Left ventricle myocardium inferior (tissue), 1 donor: Measurements from ENCODE around the gene CCDC127. TPM values are rescaled to one million over a fixed set of nuclear protein-coding genes. Genes with fewer than 3 reads are reported as not detected.

Experiments
- DNase-seq: peaks from one replicate; pipeline ENCODE4 v3.0.0-alpha.2; 2020
- H3K27ac ChIP-seq: fragments of 200-600 bp; replicated peaks from 2 replicates; pipeline ENCODE4 v1.8.0; 2021
- H3K27me3 ChIP-seq: fragments of 200-600 bp; 2 replicates; pipeline ENCODE4 v1.8.0; 2021; ENCODE audit warnings: low read depth
- H3K36me3 ChIP-seq: fragments of 200-600 bp; 2 replicates; pipeline ENCODE4 v1.8.0; 2021
- H3K4me1 ChIP-seq: fragments of 200-600 bp; 2 replicates; pipeline ENCODE4 v1.8.0; 2021
- H3K4me3 ChIP-seq: fragments of 200-600 bp; 2 replicates; pipeline ENCODE4 v1.8.0; 2021; ENCODE audit warnings: mild to moderate bottlenecking, moderate library complexity
- H3K9me3 ChIP-seq: fragments of 200-600 bp; replicated peaks from 2 replicates; pipeline ENCODE4 v1.8.0; 2021
- CTCF ChIP-seq: fragments of 200-600 bp; IDR thresholded peaks from 2 replicates; pipeline ENCODE4 v1.8.0; 2021; ENCODE audit warnings: antibody characterized with exemption, mild to moderate bottlenecking, borderline replicate concordance
- intact Hi-C: fragments of 100-400 bp; cut with micrococcal nuclease; formaldehyde crosslinking; loops from one replicate; pipeline ENCODE4 v1.11.0; 2022
- total RNA-seq: library from RNA; stranded (reverse); fragmentation: NEBNext Ultra II Directional; extraction: Animal tissue kit (Norgen Biotek cat#: 25700); gene quantifications from one replicate; pipeline ENCODE4 v1.2.1, GENCODE V29; 2021
- donor health status: DM: no; HTN: yes; CAD: no; lungs with severe emphysema.

CCDC127 gene
- total RNA-seq, 1 donor from 2014 or later: 7.9 TPM

GRCh38 chr5:200985-201384 lies 17.0 kb downstream of the CCDC127 start:
- TF ChIP-seq CTCF: no peak
- intact Hi-C loops: no loop called here
- Histone ChIP-seq H3K27me3 (no peaks in the 10 kb centered on the region), H3K4me3 (no peak overlapping the region), H3K9me3 (no peaks in the 10 kb centered on the region), H3K36me3 (peaks cover 30% of the 10 kb centered on the region), H3K4me1 (peaks cover 55% of the 10 kb centered on the region), H3K27ac (no peak overlapping the region)
- DNase-seq: no peak

GRCh38 chr5:199950-200645 lies 17.9 kb downstream of the CCDC127 start:
- intact Hi-C loops: no loop called here
- peak overlapping the region; percentile 48 for H3K27ac ChIP-seq
- no peak for TF ChIP-seq CTCF
- H3K36me3 ChIP-seq: peaks cover 24% of the 10 kb centered on the region
- H3K27me3 ChIP-seq: no peaks in the 10 kb centered on the region
- H3K9me3 ChIP-seq: no peaks in the 10 kb centered on the region
- peak overlapping the region; percentile 21 for H3K4me3 ChIP-seq
- no peak for DNase-seq
- peaks cover 55% of the 10 kb centered on the region for H3K4me1 ChIP-seq

GRCh38 chr5:199197-199949 lies 18.6 kb downstream of the CCDC127 start:
- DNase-seq: no peak
- Histone ChIP-seq H3K27ac (peak overlapping the region; percentile 48), H3K4me3 (no peak overlapping the region), H3K27me3 (no peaks in the 10 kb centered on the region), H3K9me3 (no peaks in the 10 kb centered on the region), H3K4me1 (peaks cover 59% of the 10 kb centered on the region), H3K36me3 (peaks cover 16% of the 10 kb centered on the region)
- intact Hi-C loops: no loop called here
- TF ChIP-seq CTCF: no peak

GRCh38 chr5:198516-199196 lies 19.3 kb downstream of the CCDC127 start:
- Histone ChIP-seq H3K27ac (peak overlapping the region; percentile 72), H3K9me3 (no peaks in the 10 kb centered on the region), H3K36me3 (peaks cover 9% of the 10 kb centered on the region), H3K4me3 (no peak overlapping the region), H3K27me3 (no peaks in the 10 kb centered on the region), H3K4me1 (peaks cover 59% of the 10 kb centered on the region)
- TF ChIP-seq CTCF: no peak
- DNase-seq: no peak
- intact Hi-C loops: no loop called here

GRCh38 chr5:197892-198489 lies 20.0 kb downstream of the CCDC127 start:
- no peak for DNase-seq
- no peak overlapping the region for H3K4me3 ChIP-seq
- H3K9me3 ChIP-seq: no peaks in the 10 kb centered on the region
- H3K27me3 ChIP-seq: no peaks in the 10 kb centered on the region
- intact Hi-C loops: no loop called here
- TF ChIP-seq CTCF: no peak
- H3K27ac ChIP-seq: peak overlapping the region; percentile 72
- peaks cover 4% of the 10 kb centered on the region for H3K36me3 ChIP-seq
- H3K4me1 ChIP-seq: peaks cover 59% of the 10 kb centered on the region
